NCI-H446 (cell line): ENCODE data around the gene SIN3B.

Experiments used
- DNase-seq, 2 experiments: peaks; one replicate each; lab custom pipeline; 2025; lab: John Stamatoyannopoulos, UW

Gene SIN3B

DNA sequence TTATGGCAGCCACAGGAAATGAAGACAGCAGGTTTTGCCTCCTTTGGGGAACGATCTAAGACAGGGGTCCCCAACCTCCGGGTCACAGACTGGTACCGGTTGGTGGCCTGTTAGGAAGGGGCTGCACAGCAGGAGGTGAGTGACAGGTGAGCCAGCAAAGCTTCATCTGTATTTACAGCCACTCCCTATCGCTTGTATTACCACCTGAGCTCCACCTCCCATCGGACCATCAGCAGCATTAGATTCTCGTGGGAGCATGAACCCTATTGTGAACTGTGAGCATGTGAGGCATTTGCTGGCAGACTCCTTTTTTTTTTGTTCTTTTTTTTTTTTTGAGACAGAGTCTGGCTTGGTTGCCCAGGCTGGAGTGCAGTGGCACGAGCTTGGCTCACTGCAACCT lies 81.8 kb downstream of the SIN3B start:
- no peak for DNase-seq

DNA sequence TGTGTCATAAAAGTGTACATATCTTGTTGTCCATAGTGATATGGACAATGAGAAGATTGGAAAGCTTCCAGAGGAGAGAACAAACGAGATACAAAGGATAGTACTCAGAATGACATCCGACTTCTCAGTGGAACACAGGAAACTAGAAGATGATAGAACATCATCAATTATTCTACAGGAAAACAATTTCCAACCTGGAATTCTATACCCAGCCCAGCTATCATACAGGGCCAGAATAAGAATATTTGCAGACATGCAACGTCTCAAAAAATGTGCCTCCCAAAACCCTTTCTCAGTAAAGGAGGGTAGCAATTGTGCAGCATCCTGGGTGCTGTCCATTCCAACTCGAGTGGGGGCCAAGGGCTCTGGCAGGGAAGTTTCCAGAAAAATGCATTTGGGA lies 83.6 kb downstream of the SIN3B start:
- DNase-seq, result no peak

DNA sequence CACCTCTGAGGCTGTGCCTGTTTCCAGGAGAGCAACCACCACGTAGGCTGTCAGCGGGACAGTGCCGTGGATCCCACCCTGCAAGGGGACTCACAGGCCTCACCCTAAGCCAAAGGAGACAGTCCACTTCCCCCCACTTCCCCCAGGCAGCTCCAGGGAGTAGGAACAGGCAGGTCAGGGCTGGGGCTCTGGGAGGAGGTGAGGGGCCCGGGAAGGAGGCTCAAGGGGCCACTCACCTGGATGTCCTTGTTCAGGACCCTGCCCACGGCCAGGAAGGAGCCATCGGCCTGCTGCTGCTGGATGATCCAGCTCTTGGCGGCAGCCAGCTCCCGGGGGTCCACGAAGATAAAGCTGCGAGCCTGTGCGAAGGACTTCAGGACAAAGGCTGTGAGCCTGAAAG lies 85.2 kb downstream of the SIN3B start:
- no peak for DNase-seq

DNA sequence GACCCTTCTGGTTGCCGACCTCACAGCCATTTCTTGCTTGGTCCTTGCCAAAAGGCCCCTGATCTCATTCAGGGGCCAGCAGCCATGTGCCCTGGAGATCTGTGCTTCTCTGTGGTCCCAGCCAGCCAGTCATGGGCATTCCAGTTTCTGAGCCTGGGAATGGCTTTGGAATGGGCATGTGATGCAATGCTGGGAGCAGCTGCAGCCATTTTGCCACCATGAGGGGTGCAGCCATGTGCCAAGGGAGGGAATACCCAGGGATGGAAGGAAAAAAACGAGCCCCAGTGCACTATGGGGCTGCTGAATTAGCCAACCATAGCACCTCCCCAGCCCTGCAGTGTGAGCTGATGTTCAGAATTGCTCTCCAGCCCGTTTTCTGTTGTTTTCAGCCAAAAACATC lies 85.9 kb downstream of the SIN3B start:
- no peak for DNase-seq

DNA sequence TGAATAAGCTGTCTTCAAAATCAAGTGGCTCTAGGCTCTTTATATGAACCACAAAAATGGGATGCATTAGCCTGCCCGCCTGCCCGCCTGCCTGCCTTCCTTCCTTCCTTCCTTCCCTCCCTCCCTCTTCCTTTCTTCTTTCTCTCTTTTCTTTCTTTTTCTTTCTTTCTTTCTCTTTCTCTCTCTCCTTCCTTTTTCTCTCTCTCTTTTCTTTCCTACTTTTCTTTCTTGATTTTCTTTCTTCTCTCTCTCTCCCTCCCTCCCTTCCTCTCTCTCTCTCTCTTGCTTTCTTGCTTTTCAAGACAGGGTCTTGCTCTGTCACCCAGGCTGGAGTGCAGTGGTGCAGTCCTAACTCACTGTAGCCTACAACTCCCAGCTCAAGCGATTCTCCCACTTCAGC lies 86.5 kb downstream of the SIN3B start:
- DNase-seq, result no peak

DNA sequence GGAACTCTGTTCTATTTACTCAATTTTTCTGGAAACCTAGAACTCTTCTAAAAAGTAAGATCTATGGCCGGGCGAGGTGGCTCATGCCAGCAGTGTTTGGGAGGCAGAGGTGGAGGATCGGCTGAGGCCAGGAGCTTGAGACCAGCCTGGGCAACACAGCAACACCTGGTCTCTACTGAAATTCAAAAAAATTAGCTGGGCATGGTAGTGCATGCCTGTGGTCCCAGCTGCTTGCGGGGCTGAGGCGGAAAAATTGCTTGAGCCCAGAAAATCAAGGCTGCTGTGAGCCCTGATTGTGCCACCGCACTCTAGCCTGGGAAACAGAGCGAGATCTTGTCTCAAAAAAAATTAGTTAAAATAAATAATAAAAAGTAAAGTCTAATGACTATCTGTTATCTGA lies 88.2 kb downstream of the SIN3B start:
- no peak for DNase-seq

DNA sequence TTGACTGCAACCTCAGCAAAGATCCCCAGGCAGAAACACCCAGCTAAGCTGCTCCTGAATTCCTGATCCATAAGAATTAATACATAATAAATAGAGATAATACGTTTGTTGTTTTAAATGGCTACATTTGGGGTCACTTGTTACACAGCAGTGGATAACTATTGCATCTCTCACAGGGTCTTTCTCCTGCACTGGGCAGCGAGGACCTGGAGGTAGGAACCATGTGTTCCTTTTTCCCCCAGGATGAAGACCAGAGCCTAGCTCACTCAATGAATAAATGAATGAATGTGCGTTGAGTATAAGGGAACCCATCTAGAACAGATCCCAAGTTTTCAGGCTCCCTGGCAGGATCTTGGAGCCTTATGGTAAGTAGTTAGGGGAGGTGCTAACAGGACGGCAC lies 90.3 kb downstream of the SIN3B start:
- no peak for DNase-seq

DNA sequence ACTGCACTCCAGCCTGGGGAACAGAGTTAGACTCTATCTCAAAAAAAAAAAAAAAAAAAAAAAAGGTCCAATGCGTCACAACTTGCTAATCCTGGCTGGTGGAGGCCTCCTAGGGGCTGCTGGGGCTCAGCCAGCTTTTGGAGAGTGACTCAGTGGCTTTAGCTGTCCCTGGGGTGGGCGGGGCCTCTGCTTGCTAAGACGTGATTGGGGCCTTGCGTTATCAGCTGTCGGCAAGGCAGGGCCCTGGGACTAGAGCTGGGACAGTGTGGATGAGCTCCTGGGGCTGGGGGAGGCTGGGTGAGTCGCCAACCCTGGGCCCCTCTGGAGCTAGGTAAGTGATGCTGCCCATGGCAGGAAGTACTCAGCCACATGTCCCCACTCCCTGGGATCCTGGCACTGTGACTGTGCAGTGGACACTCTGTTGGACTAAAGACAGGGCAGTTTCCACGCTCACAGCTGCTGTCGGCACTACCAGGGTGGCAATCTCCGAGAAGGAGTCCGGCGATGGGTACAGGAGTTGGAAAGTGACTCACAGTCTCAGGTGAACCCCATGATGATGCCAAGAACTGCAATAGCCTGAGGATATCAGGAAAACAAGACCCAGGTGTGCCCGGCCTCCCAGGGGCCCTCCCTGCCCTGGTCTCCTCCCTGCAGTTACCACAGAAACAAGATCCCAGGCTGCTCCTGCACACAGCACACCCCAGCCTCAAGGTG lies 91.8 kb downstream of the SIN3B start:
- DNase-seq, result no peak

DNA sequence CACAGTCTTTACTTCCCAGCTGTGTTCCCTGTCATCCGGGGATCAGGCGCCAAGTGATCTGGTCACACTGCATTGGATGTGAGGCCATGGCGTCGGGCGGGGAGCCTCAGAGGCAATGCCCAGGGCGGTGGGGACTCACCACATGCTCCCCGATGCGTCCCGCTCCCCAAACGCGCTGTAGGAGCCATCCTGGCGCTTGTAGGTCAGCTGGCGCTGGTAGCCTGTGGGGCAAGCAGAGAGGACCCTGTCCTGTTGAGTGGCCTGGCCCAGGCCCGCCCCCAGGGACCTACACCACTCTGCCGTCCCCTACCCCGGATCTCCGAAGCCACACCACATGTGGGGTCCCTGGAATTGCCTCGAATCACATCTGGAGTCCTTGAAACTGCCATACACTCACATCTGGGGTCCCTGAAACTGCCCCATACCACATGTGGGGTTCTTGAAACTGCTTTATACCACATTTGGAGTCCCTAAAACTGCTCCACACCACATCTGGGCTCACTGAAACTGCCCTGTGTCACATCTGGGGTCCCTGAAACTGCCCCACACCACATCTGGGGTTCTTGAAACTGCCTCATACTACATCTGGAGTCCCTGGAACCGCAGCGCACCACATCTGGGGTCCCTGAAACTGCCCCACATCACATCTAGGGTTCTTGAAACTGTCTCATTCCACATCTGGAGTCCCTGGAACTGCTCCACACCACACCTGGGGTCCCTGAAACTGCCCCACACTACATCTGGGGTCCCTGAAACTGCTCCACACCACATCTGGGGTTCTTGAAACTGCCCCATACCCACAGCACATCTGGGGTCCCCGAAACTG lies 92.8 kb downstream of the SIN3B start:
- no peak for DNase-seq

DNA sequence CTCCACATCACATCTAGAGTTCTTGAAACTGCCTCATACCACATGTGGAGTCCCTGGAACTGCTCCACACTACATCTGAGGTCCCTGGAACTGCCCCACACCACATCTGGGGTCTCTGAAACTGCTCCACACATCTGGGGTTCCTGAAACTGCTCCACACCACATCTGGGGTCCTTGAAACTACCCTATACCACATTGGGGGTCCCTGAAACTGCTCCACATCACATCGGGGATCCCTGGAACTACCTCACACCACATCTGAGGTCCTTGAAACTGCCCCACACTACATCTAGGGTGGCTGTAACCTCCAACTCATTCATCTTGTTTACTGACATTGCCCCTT lies 93.4 kb downstream of the SIN3B start:
- no peak for DNase-seq

DNA sequence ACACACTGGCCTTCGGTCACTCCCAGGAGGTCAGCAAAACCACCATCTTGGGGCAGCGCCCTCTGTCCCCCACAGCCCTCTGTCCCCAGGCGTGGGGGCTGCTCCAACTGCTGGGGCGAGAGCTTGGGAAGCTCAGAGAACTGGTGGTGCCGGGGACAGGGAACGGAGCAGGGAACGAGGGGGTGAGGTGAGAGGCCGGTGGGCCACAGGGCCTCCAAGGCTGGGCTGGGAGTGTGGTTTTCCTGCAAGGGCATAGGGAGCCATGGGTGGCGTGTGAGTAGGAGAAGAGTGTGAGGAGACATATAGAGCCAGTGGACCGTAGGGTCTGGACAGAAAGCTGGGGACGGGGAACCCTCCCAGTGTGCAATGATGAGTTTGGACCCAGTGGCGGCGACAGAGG lies 93.8 kb downstream of the SIN3B start:
- no peak for DNase-seq

DNA sequence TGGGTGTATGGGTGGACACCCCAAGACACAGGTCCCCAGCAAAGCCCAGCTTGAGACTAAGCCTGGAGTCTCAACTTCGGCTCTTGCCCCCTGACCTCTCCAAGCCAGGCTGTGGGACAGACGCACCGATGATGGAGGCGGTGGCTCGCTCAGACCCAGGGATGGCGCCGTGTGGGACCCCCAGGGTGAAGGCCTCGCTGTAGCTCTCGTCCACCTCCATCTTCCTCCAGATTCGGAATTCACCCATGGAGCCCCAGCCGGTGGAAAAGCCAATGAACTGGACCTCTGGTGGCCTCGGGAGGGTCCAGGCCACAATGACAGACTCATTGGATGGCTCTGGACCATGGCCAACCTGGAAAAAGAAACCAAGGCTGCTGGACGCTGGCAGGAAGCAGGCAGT lies 98.7 kb downstream of the SIN3B start:
- no peak for DNase-seq

DNA sequence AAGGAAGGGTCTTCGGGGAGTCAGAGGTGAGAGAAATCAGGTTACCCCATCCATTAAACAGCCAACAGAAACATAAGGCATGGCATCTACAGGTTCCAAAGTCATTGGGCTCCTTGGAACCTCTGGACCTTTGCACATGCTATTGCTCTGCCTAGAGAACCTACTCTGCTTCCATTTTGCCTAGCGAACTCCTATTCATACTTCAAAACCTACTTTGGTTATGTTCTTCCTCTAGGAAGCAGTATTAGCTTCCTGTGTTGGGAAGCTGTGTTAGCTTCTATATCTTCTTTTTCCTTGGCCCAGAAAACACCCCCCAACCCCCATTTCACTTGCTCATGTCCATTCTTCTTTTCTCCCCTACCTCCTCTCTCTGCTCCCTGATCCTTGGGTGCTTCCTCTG lies 99.2 kb downstream of the SIN3B start:
- DNase-seq, result no peak

DNA sequence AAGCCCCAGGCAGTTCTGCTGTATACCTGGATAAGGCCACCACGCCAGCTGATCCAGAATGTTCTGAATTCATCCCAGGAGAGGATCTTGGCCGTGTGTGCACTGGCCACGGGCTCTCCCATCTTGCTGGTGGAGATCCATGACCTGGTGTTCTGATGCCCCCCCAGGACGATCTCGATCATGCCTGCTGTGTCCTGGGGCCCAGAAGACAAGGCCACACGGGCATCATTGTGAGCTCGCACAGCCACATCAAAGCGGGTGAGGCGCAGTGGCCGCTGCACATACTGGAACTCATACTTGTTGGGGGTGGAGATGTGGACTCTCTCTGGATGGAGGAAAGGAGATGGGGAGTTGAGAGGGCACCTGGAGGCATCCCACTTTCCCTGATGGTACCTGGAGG lies 99.7 kb downstream of the SIN3B start:
- DNase-seq, result no peak
